DMS 273 treated with DMSO at 0.1 percent for 48 hours (cell line): ENCODE data around the gene TSPY1.
"Not testable (repeated sequence)": the region's sequence is repeated elsewhere in the genome, so short reads cannot be mapped to it uniquely, and the experiment has no call there.

Experiments
- DNase-seq: peaks from one replicate; lab custom pipeline; 2025; lab: John Stamatoyannopoulos, UW

TSPY1 gene, protein sequence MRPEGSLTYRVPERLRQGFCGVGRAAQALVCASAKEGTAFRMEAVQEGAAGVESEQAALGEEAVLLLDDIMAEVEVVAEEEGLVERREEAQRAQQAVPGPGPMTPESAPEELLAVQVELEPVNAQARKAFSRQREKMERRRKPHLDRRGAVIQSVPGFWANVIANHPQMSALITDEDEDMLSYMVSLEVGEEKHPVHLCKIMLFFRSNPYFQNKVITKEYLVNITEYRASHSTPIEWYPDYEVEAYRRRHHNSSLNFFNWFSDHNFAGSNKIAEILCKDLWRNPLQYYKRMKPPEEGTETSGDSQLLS

GRCh38 chrY:9466655-9467054 lies at the start of gene TSPY1:
Gene TSPY1, plus strand, starts transcription at chrY:9466955. Its CDS starts 46 bp downstream, at chrY:9467001.
- DNase-seq: not testable (repeated sequence)

DNA sequence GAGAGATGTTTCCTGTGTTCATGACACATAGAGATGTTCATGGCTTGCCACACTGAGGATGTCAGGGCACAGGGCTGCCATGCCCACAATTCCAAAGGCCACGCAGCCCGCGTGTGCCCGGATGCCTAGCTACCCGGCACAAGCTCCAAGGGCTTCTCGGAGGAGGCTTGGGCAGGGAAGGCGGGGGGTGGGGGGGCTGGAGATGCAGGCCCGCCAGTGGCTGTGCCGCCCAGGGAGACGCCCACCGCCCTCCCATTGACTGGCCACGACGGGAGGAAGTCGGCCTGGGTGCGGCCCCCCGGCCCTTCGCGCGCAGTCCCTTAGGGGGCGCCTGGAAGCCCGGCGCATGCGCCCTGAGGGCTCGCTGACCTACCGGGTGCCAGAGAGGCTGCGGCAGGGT lies 20.2 kb downstream of the TSPY1 start, which contains the start of gene TSPY9:
Gene TSPY9, plus strand, starts transcription at position 301 of the 400 bp plus-strand sequence. Its CDS starts 46 bp downstream, at position 347.
- not testable (repeated sequence) for DNase-seq

- not testable (repeated sequence) for DNase-seq
Measured at GRCh38 chrY:9504396-9504795, 37.6 kb downstream of the TSPY1 start.

DNA sequence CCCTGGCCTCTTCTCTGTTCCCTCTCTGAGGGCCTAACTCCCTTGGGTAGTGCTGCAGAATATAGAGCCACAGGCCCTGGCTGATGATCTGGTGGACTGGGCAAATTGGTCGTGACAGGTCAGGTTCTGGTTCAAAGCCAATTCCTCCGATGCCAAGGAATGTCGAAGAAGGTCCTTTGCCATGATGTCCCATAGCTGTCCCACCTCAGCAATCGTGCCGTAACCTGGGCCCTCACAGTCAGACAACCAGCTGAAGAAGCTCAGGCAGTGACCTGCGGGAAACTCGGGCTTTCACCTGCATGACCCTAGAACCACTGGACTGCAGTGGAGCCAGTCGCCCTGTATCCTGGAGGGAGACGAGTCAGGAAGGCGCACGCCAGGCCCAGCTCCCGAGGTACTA lies 49.5 kb downstream of the TSPY1 start:
- DNase-seq: not testable (repeated sequence)
